ENCODE results near the gene S100A8. TPM values are rescaled to one million over a fixed set of nuclear protein-coding genes. Genes with fewer than 3 reads are reported as not detected.

S100A8 gene
- total RNA-seq, 1 experiment from 2014 or later: not detected

GRCh38 chr1:153357853-153358690, 32.8 kb downstream of the S100A8 start, which contains the start of gene S100A9:
Gene S100A9 (plus strand): TSS chr1:153357854. CDS start chr1:153358284, 430 bp downstream.
- BruUV-seq (replicated peaks): TSS peak; percentile 89
- H3K36me3 Mint-ChIP-seq (ENCODE audit: insufficient read depth, unreplicated experiment): no peaks in the 10 kb centered on the region
- CTCF ChIA-PET: interaction anchor here (0.7 to 1.8 kb wide), 4 partner anchors 17 to 1112 kb away, joined by 3 to 7 read pairs (median 4); partner anchors contain the start of gene S100A12
- H3K27me3 Mint-ChIP-seq (ENCODE audit: unreplicated experiment): peaks cover 52% of the 10 kb centered on the region
- H3K4me1 Mint-ChIP-seq (ENCODE audit: low read depth, unreplicated experiment): peaks cover 26% of the 10 kb centered on the region
- no peaks in the 10 kb centered on the region for H3K9me3 Mint-ChIP-seq (ENCODE audit: low read depth, unreplicated experiment)
- H3K4me3 Mint-ChIP-seq (ENCODE audit: low read depth, unreplicated experiment): no peak within 1 kb of the TSS
- H3K27ac Mint-ChIP-seq (ENCODE audit: unreplicated experiment): no peak within 1 kb of the TSS
- no peak for TF ChIP-seq CTCF (IDR thresholded peaks at IDR 0.05; ENCODE audit: unreplicated experiment)
- intact Hi-C loops (cut with micrococcal nuclease; ENCODE audit: unreplicated experiment): loop anchor here (10.0 kb wide), 1 partner anchor 627 kb away; the partner anchor contains the start of gene RAB13
- DNase-seq: no peak

- TF ChIP-seq CTCF (IDR thresholded peaks at IDR 0.05; ENCODE audit: unreplicated experiment): no peak
- BruUV-seq (replicated peaks): no TSS peak
- DNase-seq: peak; percentile 74
- no peak overlapping the region for H3K27ac Mint-ChIP-seq (ENCODE audit: unreplicated experiment)
- peaks cover 33% of the 10 kb centered on the region for H3K4me1 Mint-ChIP-seq (ENCODE audit: low read depth, unreplicated experiment)
- no peak overlapping the region for H3K4me3 Mint-ChIP-seq (ENCODE audit: low read depth, unreplicated experiment)
- intact Hi-C loops (cut with micrococcal nuclease; ENCODE audit: unreplicated experiment): loop anchor here (10.0 kb wide), 1 partner anchor 628 kb away; the partner anchor contains the start of gene RAB13
- CTCF ChIA-PET: interaction anchor here (0.8 to 1.8 kb wide), 4 partner anchors 18 to 138 kb away, joined by 3 to 7 read pairs (median 5); partner anchors contain the start of gene S100A12
- peaks cover 44% of the 10 kb centered on the region for H3K27me3 Mint-ChIP-seq (ENCODE audit: unreplicated experiment)
- no peaks in the 10 kb centered on the region for H3K36me3 Mint-ChIP-seq (ENCODE audit: insufficient read depth, unreplicated experiment)
- H3K9me3 Mint-ChIP-seq (ENCODE audit: low read depth, unreplicated experiment): no peaks in the 10 kb centered on the region
Measured at GRCh38 chr1:153357076-153357852, 33.6 kb downstream of the S100A8 start.

- BruUV-seq (replicated peaks): no TSS peak
- intact Hi-C loops (cut with micrococcal nuclease; ENCODE audit: unreplicated experiment): loop anchor here (10.0 kb wide), 1 partner anchor 628 kb away; the partner anchor contains the start of gene RAB13
- CTCF ChIA-PET: interaction anchor here (0.8 to 1.8 kb wide), 3 partner anchors 47 to 139 kb away, joined by 3 to 7 read pairs (median 5); no protein-coding TSS in a partner anchor
- no peak for DNase-seq
- Mint-ChIP-seq H3K36me3 (ENCODE audit: insufficient read depth, unreplicated experiment) (no peaks in the 10 kb centered on the region), H3K27ac (ENCODE audit: unreplicated experiment) (no peak overlapping the region), H3K9me3 (ENCODE audit: low read depth, unreplicated experiment) (no peaks in the 10 kb centered on the region), H3K27me3 (ENCODE audit: unreplicated experiment) (peaks cover 38% of the 10 kb centered on the region), H3K4me3 (ENCODE audit: low read depth, unreplicated experiment) (no peak overlapping the region), H3K4me1 (ENCODE audit: low read depth, unreplicated experiment) (peaks cover 34% of the 10 kb centered on the region)
- TF ChIP-seq CTCF (IDR thresholded peaks at IDR 0.05; ENCODE audit: unreplicated experiment): no peak
Measured at GRCh38 chr1:153356392-153357075, 34.3 kb downstream of the S100A8 start.
